OCI-LY7 (cell line): Measurements from ENCODE around the gene ADAMTSL3.

Experiments used
- CTCF ChIP-seq: fragments of 200-600 bp; sonication (generic); conservative IDR thresholded peaks from 2 replicates; pipeline ENCODE4 v1.5.1; 2014; ENCODE audit warnings: mild to moderate bottlenecking, antibody characterized with exemption, low read length, moderate library complexity, mixed read lengths
- EZH2phosphoT487 ChIP-seq: fragments of 200-600 bp; sonication (generic); IDR thresholded peaks from 2 replicates; pipeline ENCODE4 v1.6.1; 2018; ENCODE audit warnings: low read depth, borderline replicate concordance, mild to moderate bottlenecking, mixed run types, antibody characterized with exemption, low read length, moderate library complexity, mixed read lengths

GRCh38 chr15:83914906-83915305, 261.0 kb downstream of the ADAMTSL3 start:
- TF ChIP-seq CTCF (no peak), EZH2phosphoT487 (no peak)
